Ovary (tissue), 3 donors: ENCODE data around the gene FKBP1B.

ENCODE experiments used
- CTCF ChIP-seq, 3 donors: fragments of 450-650 bp in 2 of 3; fragments of 200-600 bp in 1 of 3; IDR thresholded peaks; one replicate each; pipeline versions ENCODE4 v1.5.1 to v1.8.0; 2016 to 2022; ENCODE audit warnings: antibody characterized with exemption in 3 of 3, mild to moderate bottlenecking in 1 of 3
- EP300 ChIP-seq: sonication (generic); formaldehyde crosslinking; IDR thresholded peaks from one replicate; pipeline ENCODE4 v1.6.1; 2017; ENCODE audit warnings: antibody characterized with exemption
- POLR2A ChIP-seq: fragments of 450-650 bp; IDR thresholded peaks from one replicate; pipeline ENCODE4 v1.6.1; 2017; ENCODE audit warnings: antibody characterized with exemption, mild to moderate bottlenecking, moderate library complexity
- donor health status: DM: no; HTN: no; CAD: no.

- TF ChIP-seq CTCF (IDR thresholded peaks at IDR 0.05) (no peak), POLR2A (no peak), EP300 (no peak)
Observed at GRCh38 chr2:24045511-24046508, 3.7 kb upstream of the FKBP1B start.
